ENCODE data around the gene SLC12A9. TPM values are rescaled to one million over a fixed set of nuclear protein-coding genes. Genes with fewer than 3 reads are reported as not detected.
"Not testable (repeated sequence)": the region's sequence is repeated elsewhere in the genome, so short reads cannot be mapped to it uniquely, and the experiment has no call there.

Gene SLC12A9
- total and polyA plus RNA-seq, 4 donors, result 28.5 to 52.6 (median 39.2) TPM

DNA sequence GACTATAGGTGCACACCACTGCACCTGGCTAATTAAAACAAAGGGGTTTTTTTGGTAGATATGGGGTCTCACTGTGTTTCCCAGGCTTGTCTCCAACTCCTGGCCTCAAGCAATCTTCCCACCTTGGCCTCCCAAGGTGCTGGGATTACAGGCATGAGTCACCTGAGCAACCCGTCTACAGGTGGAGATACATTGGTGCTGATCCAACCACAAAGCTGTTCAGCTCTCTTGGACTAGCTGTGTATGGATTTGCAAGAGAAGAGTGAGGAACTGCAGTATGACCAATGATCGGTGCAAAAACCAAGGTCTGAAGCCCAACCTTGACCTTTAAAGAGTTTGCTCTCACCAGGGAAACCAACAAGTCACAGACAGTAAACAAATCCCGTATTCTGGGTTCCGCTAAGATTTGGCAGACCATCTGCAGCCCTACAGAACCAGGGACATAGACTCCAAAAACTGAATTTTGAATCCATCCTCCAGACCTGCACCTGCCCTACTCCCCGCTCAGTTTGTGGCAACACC is 44.1 kb upstream of the SLC12A9 start:
- Histone ChIP-seq H3K4me1 (ENCODE audit: control insufficient read depth in 5 of 5, insufficient read depth in 5 of 5, low read length in 5 of 5) (peaks cover 0 to 7% (median 4%) of the 10 kb centered on the region in 5 donors), H3K27me3 (ENCODE audit: control insufficient read depth in 3 of 3, insufficient read depth in 3 of 3, low read length in 2 of 3) (no peaks in the 10 kb centered on the region), H3K4me3 (no peak overlapping the region), H3K9ac (ENCODE audit: insufficient read depth in 1 of 2, low read length in 2 of 2) (no peak overlapping the region), H3K9me3 (ENCODE audit: control insufficient read depth in 4 of 4, insufficient read depth in 3 of 4, low read length in 3 of 4) (no peaks in the 10 kb centered on the region), H3K27ac (ENCODE audit: low read depth in 1 of 2, low read length in 1 of 2) (no peak overlapping the region), H3K36me3 (ENCODE audit: control insufficient read depth in 4 of 4, insufficient read depth in 4 of 4, low read length in 4 of 4) (peaks cover 20 to 48% (median 29%) of the 10 kb centered on the region in 4 donors)
- TF ChIP-seq, protein P1, sequence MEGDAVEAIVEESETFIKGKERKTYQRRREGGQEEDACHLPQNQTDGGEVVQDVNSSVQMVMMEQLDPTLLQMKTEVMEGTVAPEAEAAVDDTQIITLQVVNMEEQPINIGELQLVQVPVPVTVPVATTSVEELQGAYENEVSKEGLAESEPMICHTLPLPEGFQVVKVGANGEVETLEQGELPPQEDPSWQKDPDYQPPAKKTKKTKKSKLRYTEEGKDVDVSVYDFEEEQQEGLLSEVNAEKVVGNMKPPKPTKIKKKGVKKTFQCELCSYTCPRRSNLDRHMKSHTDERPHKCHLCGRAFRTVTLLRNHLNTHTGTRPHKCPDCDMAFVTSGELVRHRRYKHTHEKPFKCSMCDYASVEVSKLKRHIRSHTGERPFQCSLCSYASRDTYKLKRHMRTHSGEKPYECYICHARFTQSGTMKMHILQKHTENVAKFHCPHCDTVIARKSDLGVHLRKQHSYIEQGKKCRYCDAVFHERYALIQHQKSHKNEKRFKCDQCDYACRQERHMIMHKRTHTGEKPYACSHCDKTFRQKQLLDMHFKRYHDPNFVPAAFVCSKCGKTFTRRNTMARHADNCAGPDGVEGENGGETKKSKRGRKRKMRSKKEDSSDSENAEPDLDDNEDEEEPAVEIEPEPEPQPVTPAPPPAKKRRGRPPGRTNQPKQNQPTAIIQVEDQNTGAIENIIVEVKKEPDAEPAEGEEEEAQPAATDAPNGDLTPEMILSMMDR (IDR thresholded peaks at IDR 0.05; ENCODE audit: control extremely low read depth, extremely low read depth), result no peak
- WGBS, 2 donors, result 84 to 90% methylated on average over 5 of the region's 5 CpGs
- DNase-seq (no peak), ATAC-seq (ENCODE audit: insufficient read depth, low FRiP score) (no peak)

DNA sequence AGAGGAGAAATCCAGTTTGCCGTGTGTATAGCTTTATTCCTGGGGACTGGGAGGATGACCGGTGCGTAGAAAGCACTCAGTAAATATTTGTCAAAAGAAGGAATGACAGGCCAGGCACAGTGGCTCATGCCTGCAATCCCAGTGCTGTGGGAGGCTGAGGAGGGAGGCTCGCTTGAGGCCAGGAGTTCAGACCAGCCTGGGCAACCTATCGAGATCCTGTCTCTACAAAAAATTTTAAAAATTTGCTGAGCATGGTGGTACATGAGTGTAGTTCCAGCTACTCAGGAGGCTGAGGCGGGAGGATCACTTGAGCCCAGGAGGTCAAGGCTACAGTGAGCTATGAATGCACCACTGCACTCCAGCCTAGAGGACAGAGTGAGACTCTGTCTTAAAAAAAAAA is 41.0 kb upstream of the SLC12A9 start:
- 85 to 92% methylated on average over 6 of the region's 6 CpGs for WGBS, 2 donors
- no peak overlapping the region for H3K9ac ChIP-seq (ENCODE audit: insufficient read depth in 1 of 2, low read length in 2 of 2)
- no peaks in the 10 kb centered on the region for H3K9me3 ChIP-seq (ENCODE audit: control insufficient read depth in 4 of 4, insufficient read depth in 3 of 4, low read length in 3 of 4)
- H3K4me3 ChIP-seq, result no peak overlapping the region
- no peak overlapping the region for H3K27ac ChIP-seq (ENCODE audit: low read depth in 1 of 2, low read length in 1 of 2)
- TF ChIP-seq, protein P1 (IDR thresholded peaks at IDR 0.05; ENCODE audit: control extremely low read depth, extremely low read depth), result no peak
- H3K4me1 ChIP-seq (ENCODE audit: control insufficient read depth in 5 of 5, insufficient read depth in 5 of 5, low read length in 5 of 5), result no peaks in the 10 kb centered on the region
- no peak for DNase-seq
- no peak for ATAC-seq (ENCODE audit: insufficient read depth, low FRiP score)
- no peaks in the 10 kb centered on the region for H3K27me3 ChIP-seq (ENCODE audit: control insufficient read depth in 3 of 3, insufficient read depth in 3 of 3, low read length in 2 of 3)
- H3K36me3 ChIP-seq (ENCODE audit: control insufficient read depth in 4 of 4, insufficient read depth in 4 of 4, low read length in 4 of 4), result peaks cover 23 to 48% (median 40%) of the 10 kb centered on the region in 4 donors

DNA sequence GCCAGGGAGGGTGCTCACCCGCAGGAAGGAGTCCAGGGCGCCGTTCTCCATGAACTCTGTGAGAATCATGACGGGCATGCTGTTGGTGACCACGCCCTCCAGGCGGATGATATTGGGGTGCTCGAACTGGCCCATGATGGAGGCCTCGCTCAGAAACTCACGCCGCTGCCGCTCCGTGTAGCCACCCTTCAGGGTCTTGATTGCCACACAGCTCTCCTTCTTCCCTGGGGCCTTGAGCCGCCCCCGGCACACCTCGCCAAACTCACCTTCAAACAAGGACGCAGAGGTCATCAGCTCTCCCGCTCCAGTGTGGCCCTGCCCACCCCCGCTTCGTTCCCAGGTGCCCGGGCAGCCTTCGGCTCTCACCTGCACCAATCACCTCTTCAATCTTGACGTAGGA is 39.8 kb upstream of the SLC12A9 start:
- Histone ChIP-seq H3K9ac (ENCODE audit: insufficient read depth in 1 of 2, low read length in 2 of 2) (no peak overlapping the region), H3K36me3 (ENCODE audit: control insufficient read depth in 4 of 4, insufficient read depth in 4 of 4, low read length in 4 of 4) (peaks cover 23 to 43% (median 38%) of the 10 kb centered on the region in 4 donors), H3K4me1 (ENCODE audit: control insufficient read depth in 5 of 5, insufficient read depth in 5 of 5, low read length in 5 of 5) (no peaks in the 10 kb centered on the region), H3K27me3 (ENCODE audit: control insufficient read depth in 3 of 3, insufficient read depth in 3 of 3, low read length in 2 of 3) (no peaks in the 10 kb centered on the region), H3K4me3 (no peak overlapping the region), H3K9me3 (ENCODE audit: control insufficient read depth in 4 of 4, insufficient read depth in 3 of 4, low read length in 3 of 4) (no peaks in the 10 kb centered on the region), H3K27ac (ENCODE audit: low read depth in 1 of 2, low read length in 1 of 2) (no peak overlapping the region)
- DNase-seq, result no peak
- ATAC-seq (ENCODE audit: insufficient read depth, low FRiP score), result no peak
- TF ChIP-seq, protein P1 (IDR thresholded peaks at IDR 0.05; ENCODE audit: control extremely low read depth, extremely low read depth), result no peak
- WGBS, 2 donors, result 95% methylated on average over 22 of the region's 22 CpGs

DNA sequence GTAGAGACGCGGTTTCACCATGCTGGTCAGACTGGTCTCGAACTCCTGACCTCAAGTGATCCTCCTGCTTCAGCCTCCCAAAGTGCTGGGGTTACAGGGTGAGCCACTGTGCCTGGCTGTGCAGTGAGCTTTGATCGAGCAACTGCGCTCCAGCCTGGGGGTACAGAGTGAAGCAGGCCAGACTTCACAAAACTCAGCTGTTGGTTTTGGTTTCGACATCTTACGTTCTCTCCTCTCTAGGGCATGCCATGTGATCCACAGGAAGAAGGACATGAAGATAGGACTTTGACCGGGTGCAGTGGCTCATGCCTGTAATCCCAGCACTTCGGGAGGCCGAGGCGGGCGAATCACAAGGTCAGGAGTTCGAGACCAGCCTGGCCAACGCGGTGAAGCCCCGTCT is 36.0 kb upstream of the SLC12A9 start:
- H3K27ac ChIP-seq (ENCODE audit: low read depth in 1 of 2, low read length in 1 of 2); H3K9ac ChIP-seq (ENCODE audit: insufficient read depth in 1 of 2, low read length in 2 of 2); H3K4me1 ChIP-seq (ENCODE audit: control insufficient read depth in 5 of 5, insufficient read depth in 5 of 5, low read length in 5 of 5); H3K27me3 ChIP-seq (ENCODE audit: control insufficient read depth in 3 of 3, insufficient read depth in 3 of 3, low read length in 2 of 3); DNase-seq; ATAC-seq (ENCODE audit: insufficient read depth, low FRiP score); H3K9me3 ChIP-seq (ENCODE audit: control insufficient read depth in 4 of 4, insufficient read depth in 3 of 4, low read length in 3 of 4); H3K4me3 ChIP-seq: not testable (repeated sequence)
- peaks cover 21 to 61% (median 36%) of the 10 kb centered on the region in 4 donors for H3K36me3 ChIP-seq (ENCODE audit: control insufficient read depth in 4 of 4, insufficient read depth in 4 of 4, low read length in 4 of 4)
- WGBS, 2 donors, result 84 to 89% methylated on average over 16 of the region's 16 CpGs
